Lung (tissue), 12 donors: ENCODE measurements around the gene ASPG. TPM values are rescaled to one million over a fixed set of nuclear protein-coding genes. Genes with fewer than 3 reads are reported as not detected.
A peak's percentile ranks its signal among the peaks of the same experiment; 100 is the strongest.

Experiments used
- ATAC-seq: fragments of 200-7000 bp; cut with Tn5 transposase; one replicate; pipeline ENCODE4 v1.9.1; 2020; ENCODE audit warnings: moderate number of reproducible peaks; ENCODE audit not compliant: insufficient read depth, low FRiP score
- DNase-seq, 3 donors: peaks; one replicate each; pipeline ENCODE4 v3.0.0-alpha.2; 2013 to 2017
- H3K27ac ChIP-seq, 2 donors: one replicate each; pipeline ENCODE4 v1.5.1; 2013; ENCODE audit warnings: mild to moderate bottlenecking in 2 of 2, moderate library complexity in 2 of 2, control low read depth in 1 of 2, inconsistent platforms in 1 of 2, low read depth in 1 of 2, low read length in 1 of 2
- H3K27me3 ChIP-seq, 3 donors: one replicate each; pipeline ENCODE4 v1.5.1; 2013; ENCODE audit warnings: low read length in 2 of 3; ENCODE audit not compliant: control insufficient read depth in 3 of 3, insufficient read depth in 3 of 3
- H3K36me3 ChIP-seq, 4 donors: one replicate each; pipeline ENCODE4 v1.5.1; 2013; ENCODE audit warnings: low read length in 4 of 4, mild to moderate bottlenecking in 1 of 4, moderate library complexity in 1 of 4; ENCODE audit not compliant: control insufficient read depth in 4 of 4, insufficient read depth in 4 of 4
- H3K4me1 ChIP-seq, 5 donors: one replicate each; pipeline ENCODE4 v1.5.1; 2013; ENCODE audit warnings: low read length in 5 of 5, mild to moderate bottlenecking in 2 of 5, moderate library complexity in 1 of 5; ENCODE audit not compliant: control insufficient read depth in 5 of 5, insufficient read depth in 5 of 5
- H3K4me3 ChIP-seq: one replicate; pipeline ENCODE4 v1.5.1; 2013; ENCODE audit warnings: mild to moderate bottlenecking, control low read depth, moderate library complexity
- H3K9ac ChIP-seq, 2 donors: one replicate each; pipeline ENCODE4 v1.5.1; 2013; ENCODE audit warnings: low read length in 2 of 2, control low read depth in 1 of 2; ENCODE audit not compliant: insufficient read depth in 1 of 2
- H3K9me3 ChIP-seq, 4 donors: one replicate each; pipeline ENCODE4 v1.5.1; 2013; ENCODE audit warnings: low read length in 3 of 4, mild to moderate bottlenecking in 1 of 4, moderate library complexity in 1 of 4; ENCODE audit not compliant: control insufficient read depth in 4 of 4, insufficient read depth in 3 of 4
- CTCF ChIP-seq: IDR thresholded peaks from 2 replicates; pipeline ENCODE4 v1.5.1; 2012; ENCODE audit warnings: mild to moderate bottlenecking; ENCODE audit errors: control extremely low read depth, extremely low read depth
- WGBS, 2 donors: extraction: QIAGEN DNeasy Blood & Tissue Kit; methylation state at CpG; one replicate each; pipeline ENCODE4 v1.1.7; 2013; 5-methylcytosine and 5-hydroxymethylcytosine counted together
- polyA plus RNA-seq, 2 donors: library from polyadenylated mRNA; stranded (reverse); fragments of 200-250 nt; gene quantifications; one replicate each; pipeline ENCODE4 v1.2.1, GENCODE V29; 2013
- total RNA-seq, 2 donors: library from RNA; depleted of rRNA in 1 of 2; stranded (reverse); fragments of >200 nt in 1 of 2; gene quantifications; one replicate each; pipeline ENCODE4 v1.2.1, GENCODE V29; 2014 to 2021
- donor health status: control.
- donor health status: control.
- donor health status: Bipolar disorder and iron deficiency.
- donor health status: healthy.
- donor health status: DM: yes; HTN: yes; CAD: no.

The ASPG gene
- total and polyA plus RNA-seq, 4 donors, result 0.73 to 4.7 (median 3.0) TPM

DNA sequence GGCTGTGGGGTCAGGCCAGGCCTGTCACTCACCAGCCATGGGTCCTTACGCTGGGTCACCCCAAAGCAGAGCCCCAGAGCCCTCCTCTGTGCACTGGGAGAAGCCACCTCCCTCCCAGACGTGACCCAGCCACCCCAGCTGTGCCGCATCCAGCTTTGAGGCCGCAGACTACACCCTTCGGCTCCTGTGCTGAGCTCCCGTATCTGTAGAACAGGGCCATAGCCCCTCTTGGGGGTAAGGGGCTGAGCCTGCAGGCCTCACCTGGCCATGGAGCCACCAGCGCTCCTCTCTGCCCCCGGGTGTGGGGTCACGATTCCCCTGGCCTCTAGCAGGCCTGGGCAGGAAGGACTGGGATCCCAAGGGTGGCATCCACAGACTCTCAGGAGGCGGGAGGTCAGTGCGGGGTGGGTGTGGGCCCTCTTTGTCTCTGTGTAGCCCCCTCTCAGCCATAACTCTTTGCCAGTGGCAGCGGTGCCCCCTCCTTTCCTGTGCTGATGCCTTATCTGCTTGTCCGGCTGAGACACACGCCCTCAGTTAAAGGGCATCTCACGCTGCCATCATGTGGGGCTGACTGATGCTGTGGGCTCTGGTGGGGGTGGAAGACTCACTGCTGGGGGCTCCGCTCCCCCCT is 16.3 kb downstream of the ASPG start:
- Histone ChIP-seq H3K9ac (no peak overlapping the region), H3K4me1 (peaks cover 0 to 18% (median 6%) of the 10 kb centered on the region in 5 donors), H3K4me3 (no peak overlapping the region), H3K9me3 (peaks cover 0 to 2% (median 0%) of the 10 kb centered on the region in 4 donors), H3K27ac (no peak overlapping the region), H3K27me3 (no peaks in the 10 kb centered on the region), H3K36me3 (no peaks in the 10 kb centered on the region)
- no peak for TF ChIP-seq CTCF
- peak in 1 of 3 donors; percentile 9 for DNase-seq
- WGBS, 2 donors, result 86 to 90% methylated on average over 16 of the region's 16 CpGs
- ATAC-seq, result no peak

DNA sequence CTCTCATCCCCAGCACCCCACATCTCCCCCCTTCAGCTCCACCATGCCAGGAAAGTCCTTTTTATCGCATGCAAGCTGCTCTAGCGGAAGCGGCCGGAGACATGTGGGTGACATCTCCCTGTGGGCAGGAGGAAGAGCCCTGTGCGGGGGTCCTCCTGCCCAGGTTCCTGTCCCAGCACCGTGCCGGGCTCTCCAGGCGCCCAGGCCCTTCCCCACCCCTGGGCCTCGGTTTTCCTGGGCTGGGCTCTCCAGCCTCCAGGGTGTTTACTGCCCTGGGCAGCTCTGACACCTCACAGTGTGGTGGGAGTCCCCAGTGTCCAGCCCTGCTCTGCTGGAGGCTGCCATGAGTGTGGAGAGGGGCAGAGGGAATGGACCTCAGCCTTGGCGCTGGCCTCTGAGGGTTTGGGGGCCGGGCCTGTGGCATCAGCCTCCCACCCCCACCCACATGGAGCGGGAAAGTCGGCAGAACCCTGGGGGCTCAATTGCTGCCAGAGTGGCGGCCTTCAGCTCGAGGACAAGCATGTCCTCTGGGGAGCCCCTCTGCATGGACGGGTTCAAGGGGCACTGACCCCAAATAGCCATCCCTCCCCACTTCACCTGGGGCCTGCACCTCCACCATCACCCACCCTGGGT is 16.9 kb downstream of the ASPG start:
- Histone ChIP-seq H3K36me3 (no peaks in the 10 kb centered on the region), H3K9me3 (peaks cover 0 to 2% (median 0%) of the 10 kb centered on the region in 4 donors), H3K9ac (no peak overlapping the region), H3K27ac (no peak overlapping the region), H3K27me3 (no peaks in the 10 kb centered on the region), H3K4me1 (peaks cover 0 to 18% (median 6%) of the 10 kb centered on the region in 5 donors), H3K4me3 (no peak overlapping the region)
- 78 to 79% methylated on average over 15 to 16 of the region's 16 CpGs for whole genome bisulfite sequencing, 2 donors
- ATAC-seq, result no peak
- TF ChIP-seq CTCF, result no peak
- DNase-seq, result peak in 1 of 3 donors; percentile 7

- Histone ChIP-seq H3K27ac (no peak overlapping the region), H3K9ac (no peak overlapping the region), H3K4me3 (no peak overlapping the region), H3K9me3 (peaks cover 0 to 2% (median 0%) of the 10 kb centered on the region in 4 donors), H3K4me1 (peaks cover 0 to 18% (median 6%) of the 10 kb centered on the region in 5 donors), H3K36me3 (no peaks in the 10 kb centered on the region), H3K27me3 (no peaks in the 10 kb centered on the region)
- DNase-seq (no peak), ATAC-seq (no peak)
- 86 to 90% methylated on average over 26 of the region's 26 CpGs for whole genome bisulfite sequencing, 2 donors
- TF ChIP-seq CTCF, result no peak
Observed at GRCh38 chr14:104103061-104103445, 17.6 kb downstream of the ASPG start.
